AG20443 (cell line): Measurements from ENCODE around the gene AAMP.
A peak's percentile ranks its signal among the peaks of the same experiment; 100 is the strongest.

Source experiments
- DNase-seq: peaks from one replicate; pipeline ENCODE4 v3.0.0; 2012; ENCODE audit warnings: low spot score, mixed read lengths

AAMP gene

DNA sequence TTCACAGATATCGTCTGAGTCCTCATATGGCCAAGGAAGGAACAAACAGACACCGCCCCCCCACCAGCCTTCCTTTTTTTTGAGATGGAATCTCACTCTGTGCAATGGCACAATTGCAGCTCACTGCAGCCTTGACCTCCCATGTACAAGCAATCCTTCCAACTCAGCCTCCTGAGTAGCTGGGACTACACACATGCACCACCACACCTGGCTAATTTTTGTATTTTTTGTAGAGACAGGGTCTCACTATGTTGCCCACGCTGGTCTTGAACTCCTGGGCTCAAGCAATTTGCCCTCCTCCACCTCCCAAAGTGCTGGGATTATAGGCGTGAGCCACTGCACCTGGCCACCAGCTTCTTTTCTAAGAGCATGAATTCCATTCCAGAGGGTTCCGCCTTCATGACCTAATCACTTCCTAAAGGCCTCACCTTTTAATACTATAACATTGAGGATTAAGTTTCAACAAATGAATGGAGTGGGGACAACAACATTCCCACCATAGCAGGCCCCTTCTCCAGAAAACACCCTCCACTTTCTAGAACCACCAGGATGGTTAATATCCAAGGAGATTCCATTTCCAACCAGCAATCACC, 24.6 kb upstream of the AAMP start:
- DNase-seq = no peak

DNA sequence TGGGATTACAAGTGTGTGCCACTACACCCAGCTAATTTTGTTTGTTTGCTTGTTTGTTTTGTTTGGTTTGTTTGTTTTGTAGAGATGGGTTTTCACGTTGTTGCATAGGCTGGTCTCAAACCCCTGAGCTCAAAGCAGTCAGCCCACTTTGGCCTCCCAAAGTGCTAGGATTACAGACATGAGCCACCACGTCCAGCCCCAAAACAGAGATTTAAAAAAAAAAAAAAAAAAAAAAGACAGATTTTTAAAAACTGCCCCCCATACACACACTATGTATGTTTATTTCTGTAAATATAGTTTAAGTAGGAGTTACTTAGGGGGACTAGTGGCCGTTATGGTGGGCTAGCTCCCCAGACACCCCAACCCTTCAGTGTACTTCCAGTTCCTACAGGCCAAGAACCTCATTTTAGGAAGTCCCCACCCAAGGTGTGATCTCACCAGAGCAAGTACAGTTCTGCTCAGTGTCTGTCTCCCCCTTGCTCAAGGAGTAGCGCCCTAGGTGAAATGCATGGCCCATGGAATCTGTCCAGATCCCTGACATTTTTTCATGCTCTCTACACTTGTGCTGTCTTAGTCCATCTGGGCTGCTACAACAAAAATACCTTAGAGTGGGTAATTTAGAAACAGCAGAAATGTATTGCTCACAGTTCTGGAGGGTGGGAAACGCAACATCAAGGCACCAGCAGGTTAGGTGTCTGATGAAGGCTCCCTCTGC, 23.9 kb upstream of the AAMP start:
- no peak for DNase-seq

DNA sequence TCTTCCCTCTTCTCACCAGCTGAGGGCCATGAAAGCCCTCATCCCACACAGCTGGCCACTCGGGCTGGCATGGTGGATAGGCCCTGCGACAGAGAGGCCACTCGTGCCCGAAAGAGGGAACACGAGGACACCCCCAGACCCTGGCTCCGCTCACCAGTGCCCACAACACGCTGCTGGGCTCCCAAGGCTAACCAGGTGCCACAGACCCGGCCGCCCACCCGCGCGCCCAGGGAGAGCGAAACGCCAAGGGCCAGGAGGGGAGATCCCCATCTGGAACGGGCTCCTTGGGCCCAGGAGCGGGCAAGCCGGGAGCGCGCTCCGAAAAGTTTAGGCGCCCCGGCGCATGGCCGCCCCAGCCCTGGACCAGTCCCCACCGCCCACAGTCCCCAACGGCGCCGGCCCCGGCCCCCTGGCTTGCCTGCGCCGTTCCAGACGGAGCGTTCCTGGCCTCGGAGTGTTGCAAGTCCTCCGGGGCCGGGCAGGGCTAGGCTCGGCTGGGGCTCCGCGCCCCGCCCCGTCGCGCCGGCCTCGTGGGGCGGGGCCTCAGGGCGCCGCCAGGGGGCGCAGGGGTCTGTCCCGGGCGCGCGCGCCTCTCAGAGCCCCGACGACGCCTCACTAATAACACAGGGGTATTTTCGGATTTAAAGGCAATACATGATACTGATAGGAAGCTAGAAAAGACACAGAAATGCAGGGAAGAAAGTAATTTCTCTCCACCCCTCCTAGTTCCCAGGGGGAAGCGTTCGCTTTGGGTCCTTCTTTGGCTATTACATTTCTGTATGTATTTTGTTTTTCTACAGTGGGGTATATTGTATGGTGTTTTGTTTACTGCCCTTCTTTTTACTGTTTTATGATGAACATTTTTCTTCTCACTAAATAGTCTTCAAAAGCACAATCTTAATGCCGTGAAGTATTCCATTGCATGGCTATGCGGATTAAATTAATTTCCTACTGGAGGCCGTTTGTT, 22.4 kb upstream of the AAMP start, which contains the start of gene TMBIM1:
Gene TMBIM1, minus strand, starts transcription at position 456 of the 967 bp plus-strand sequence. CDS start 10,362 bp downstream, outside the sequence.
- peak; percentile 97 for DNase-seq

DNA sequence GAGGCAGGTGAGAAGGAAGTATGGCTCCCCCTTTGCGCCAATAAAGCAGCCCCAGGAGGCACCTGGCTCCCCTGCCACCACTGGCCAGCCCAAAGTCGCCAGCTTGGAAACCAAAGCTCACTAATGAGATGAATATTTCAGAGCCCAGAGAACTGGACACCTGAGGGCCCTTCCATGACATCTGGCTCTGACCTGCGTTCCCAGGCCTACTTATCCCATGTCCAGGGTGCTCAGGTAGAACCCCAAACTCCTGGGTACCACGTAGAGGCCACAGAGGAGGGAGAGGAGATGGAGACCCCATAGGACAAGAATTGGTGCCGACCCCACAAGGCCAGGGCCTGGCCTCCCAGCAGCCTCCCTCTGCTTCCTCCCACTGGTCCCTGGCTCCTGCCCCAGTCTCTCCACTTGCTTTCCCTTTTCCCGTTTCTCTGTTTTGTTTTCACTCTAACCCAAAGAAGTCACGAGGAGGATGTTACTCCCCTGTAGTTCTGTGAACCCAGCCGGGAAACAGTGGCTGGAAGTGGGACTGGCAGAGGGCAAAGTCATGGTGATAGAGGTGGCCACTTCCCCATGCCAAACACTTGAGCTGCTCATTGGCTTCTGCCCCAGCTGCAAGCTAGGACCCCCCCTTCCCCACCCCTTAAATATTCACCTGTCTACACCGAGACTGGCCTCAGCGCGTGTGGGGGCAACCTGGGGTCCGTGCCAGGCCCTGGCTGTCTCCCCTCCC, 21.5 kb upstream of the AAMP start:
- DNase-seq = peak; percentile 33

DNA sequence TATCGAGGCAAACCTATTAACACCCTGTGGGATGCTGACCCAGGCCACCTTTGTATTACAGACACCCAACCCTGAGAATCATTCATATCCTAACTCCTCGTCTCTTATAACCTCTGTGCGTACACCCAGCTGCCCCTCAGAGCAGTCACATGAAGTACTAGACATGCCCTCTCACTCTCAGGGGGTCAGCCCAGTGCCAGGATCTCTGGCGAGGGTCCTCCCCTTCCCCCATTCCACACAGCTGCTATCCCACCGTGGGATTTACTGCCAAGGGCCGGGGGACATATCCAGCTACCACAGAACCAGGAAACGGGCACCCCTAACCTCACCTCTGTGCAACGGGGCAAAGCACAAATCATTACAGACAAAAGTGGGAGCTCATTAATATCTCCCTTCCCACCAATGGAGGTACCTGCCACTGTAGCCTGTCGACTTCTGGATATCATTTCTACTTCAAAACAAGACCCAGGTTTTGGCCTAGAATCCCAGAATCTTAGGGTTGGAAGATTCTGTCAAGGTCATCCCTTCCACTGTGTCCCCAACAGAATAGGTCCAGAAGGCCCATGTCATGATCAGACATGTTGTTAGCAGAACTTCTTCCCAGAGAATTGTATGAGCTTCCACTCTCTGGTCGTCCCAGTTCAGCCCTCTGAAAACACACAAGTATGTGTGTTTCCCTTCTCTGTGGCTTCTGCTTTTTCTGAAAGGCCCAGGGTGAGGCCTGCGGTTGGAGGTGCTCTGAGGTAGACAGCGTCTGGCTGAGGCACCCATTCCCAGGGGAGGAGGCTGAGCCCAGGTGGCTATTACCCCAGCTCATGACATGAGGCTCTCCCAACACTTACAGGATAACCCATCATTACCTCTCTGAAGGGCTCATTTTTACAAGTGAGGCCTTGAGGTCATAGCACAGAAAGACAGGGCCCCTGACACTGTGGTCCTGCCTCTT, 20.7 kb upstream of the AAMP start:
- DNase-seq = no peak

DNA sequence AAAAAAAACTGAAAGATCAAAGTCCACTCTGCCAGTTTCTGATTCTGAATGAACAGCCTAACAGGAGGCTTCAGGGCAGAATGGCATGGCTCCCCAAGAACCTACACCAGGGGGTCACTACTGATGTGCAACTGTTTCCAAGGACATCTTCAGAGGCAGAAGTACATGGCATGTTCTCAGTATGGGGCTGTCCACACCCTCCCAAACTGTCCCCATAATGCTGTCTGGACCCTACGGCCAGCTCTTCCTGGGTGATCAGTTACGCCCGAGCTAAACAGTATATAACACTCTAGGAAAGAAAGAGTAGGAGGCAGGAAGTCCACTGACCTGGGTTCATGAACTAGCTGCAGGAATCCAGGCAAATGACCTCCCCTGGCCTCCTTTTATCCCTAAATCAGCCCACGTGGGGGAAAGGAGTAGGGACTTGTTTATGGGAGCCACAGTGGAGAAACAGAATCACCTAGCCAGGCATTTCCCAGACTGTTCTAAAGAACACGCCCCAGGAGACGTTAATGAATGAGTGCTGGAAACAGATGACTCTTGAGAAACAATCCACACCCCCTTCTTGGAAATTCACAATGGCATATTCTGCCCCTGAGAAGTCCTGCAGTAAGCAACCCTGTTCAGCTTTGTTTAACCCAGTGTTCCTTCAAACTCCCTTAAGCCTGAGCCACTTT, 19.8 kb upstream of the AAMP start:
- DNase-seq = peak; percentile 54

DNA sequence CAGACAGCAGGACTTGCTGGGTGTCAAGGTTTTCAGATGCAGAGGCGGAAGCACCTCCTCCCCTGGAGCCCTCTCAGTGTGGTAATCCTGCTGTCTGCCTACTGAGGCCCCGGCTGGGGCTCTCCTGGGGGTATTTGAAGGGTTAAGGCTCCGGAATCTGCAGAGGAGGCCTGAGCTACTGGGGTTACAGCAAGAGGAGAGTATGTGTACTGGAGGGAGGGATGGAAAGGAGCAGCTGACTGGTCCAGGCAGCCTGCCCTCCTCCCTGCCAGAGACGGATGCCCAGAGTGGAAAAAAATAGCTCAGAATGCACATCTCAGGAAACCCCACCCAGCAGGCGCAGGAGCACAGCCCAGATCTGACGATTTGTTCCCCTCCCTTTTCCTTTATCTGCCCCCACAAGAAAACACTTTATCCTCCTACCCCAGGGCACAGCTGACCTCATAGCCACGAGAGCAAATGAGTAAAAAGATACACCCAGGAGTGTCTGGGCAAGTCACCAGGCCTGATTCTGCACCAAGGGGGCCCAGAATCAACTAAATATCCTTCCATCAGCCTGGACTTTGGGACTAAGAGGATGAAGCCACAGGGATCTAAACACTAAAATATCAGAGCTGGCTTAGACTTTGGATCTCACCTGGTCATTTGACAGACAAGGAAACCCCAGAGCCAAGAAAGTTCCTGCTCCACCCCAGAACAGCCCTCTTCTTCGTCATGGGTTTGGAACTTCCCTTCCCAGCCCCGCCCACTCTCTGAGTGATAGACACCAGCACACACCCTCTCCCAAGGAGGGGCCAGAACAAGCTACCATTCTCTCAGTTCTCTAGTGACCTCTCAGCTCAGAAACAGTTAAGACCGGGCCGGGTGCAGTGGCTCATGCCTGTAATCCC, 16.9 kb upstream of the AAMP start:
- DNase-seq = peak; percentile 91

DNA sequence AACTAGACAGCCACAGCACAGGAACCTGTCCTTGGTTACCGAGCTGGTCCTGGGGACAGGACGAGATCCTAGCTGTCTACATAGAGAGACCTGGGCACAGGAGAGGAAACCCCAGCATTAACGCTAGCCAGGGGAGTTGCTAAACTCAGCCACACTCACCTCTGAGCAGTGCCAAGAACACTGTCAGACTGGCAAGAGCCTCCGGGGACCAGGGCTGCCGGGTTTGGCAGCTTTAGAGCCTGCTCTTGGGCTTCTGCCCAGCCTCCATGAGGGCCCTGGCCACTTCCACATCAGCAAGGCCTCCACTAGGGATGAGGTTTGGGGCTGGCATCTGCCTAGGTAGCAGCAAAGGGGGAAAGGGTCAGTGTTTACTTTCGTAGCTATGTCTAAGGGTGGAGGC, 15.7 kb upstream of the AAMP start:
- DNase-seq = peak; percentile 58

DNA sequence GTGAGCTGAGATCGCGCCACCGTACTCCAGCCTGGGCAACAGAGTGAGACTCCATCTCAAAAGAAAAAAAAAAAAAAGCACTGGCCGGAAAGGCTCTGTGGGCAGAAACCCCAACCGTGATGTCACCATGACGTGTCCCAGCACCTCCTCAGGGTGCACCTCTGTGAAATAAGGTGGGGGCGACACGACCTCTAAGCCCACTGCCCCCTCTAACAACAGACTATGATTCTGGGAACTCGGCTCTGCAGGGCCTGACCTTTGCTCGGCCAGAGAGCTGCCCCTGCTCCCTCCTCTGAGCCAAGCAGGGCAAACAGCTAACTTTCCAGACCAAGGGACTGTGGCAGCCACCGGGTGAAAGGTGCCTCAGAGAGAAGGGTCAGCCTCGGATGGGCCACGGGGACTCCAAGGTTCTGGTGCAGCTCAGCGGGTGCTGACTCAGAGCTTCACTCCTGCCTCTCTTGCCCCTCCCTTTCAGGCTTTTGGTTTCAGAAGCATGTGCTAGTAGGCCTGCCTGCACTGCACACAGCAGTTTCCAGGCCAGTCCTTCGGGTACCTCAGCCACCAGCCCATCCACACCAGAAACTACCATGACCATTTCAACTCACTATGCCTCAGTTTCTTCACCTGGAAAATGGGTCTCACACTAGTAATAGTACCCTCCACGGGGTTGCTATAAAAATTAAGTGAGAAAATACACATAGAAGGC, 14.3 kb upstream of the AAMP start:
- peak; percentile 83 for DNase-seq

DNA sequence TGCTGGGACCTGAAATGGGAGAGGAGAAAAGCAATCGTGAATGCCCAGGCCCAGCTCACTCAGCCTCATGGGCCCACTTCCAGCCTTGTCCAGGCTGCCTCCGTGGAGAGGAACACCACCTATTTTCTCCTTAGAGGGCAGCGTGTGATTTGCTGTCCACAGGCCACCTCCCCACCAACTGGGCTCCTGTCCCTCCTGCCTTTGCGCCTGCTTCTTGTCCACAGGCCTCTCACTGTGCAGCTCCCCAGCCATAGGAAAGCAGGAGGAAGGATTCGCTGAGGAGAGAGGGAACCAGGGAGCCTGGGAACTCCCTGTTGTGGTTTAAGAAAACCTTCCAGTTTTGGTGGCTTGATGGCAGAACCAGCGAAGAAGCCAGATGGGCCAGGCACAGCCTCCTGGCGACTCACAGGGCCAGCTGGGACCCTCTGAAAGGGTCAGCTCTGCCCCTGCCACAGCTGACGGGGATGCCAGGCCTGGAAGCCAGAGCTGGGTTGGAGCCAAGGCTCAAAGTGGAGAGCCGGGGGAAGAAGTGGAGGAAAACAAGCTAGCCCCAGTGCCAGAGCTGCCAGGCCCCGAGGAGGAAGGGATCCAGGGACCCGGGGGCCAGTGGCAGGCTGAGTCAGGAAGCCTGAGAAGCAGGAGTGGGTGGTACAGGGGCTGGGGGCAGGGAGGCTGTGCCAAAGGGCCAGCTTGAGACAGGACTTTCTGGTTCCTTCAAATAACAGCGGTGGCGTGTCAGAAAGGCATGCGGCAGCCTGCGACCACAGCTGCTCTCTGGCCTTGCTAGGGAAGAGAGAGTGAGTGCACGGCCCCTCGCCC, 12.4 kb upstream of the AAMP start:
- DNase-seq = peak; percentile 64

DNA sequence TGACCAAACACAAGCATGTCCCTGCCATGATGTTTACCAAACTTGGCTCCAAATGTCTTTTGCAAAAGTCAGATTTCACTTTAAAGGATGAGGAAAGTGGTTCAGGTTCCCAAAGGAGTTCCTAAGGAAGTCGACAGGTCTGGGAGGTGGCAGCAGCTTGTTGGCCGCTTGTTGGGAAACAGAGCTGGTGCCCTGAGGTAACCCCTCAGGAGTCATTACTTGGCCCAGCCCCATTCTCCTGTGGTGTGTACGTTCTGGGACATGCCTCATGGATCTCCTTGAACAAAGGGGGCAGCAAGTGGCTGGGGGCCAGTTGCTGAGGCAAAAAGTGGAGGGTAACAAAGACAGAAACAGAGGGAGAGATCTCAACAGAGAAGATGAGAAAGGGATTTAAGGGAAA, 11.5 kb upstream of the AAMP start:
- DNase-seq = no peak

DNA sequence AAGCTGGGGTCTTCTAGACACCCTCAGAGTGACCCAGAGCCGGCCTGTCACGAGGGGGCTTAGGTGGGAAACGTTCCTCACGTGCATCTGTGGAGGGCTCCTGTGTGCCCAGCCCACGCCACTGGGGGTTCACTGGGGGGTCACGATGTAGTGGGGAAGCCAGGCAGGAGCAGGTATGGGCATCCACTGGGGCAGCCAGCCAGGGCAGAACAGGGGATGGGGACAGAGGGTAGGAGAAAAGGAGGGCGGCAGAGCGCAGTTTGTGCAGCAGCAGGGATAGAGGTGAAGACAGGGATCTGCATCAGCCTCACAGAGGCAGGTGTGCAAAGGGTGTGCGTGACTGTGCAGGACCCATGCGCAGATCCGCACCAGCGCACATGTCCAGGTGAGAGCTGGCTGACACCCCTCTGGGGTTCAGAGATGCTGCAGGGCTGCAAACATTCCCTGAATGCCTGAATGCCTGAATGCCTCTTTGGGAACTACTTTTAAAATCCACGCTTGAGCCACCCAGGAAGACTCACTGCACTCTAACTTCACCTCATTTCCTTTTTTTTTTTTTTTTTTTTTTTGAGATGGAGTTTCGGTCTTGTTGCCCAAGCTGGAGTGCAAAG, 10.4 kb upstream of the AAMP start:
- DNase-seq = no peak

DNA sequence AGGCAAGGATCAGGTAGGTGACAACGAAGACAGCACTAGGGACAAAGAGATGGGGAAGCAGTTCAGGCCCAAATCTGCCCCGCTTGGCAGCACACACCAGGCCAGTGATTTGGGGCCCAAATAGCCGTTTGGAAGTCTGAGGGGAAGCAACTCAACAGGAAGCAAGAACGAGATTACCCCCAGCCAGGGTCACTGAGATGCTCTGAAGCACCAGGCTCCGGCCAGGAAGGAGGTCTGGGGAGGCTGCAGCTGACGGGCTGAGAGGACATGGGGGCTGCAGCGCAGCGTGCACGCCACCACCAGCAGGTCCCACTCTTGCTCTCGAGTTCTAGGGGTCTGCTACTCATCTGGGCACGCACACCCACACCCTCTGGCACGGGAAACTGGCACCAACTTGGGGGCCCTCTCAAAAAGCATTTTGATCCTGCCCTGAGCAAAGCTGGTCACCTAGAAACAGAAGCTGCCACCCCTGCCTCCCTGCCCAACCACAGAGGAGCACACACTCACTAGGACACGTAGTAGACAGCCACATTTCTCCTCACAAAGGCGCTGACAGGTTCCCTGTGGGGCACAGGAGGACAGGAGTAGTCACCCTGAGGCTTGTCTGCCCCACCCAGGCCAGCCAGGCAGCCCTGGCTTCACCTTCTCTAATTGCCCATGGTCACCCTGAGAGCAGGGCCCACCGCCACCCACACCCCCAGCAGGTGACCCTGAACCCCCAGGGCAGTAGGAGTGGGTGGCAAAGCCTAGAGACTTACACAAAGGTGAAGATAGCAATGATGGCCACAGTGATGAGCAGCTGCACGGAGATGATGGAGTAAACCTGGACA, 8.8 kb upstream of the AAMP start:
- no peak for DNase-seq

DNA sequence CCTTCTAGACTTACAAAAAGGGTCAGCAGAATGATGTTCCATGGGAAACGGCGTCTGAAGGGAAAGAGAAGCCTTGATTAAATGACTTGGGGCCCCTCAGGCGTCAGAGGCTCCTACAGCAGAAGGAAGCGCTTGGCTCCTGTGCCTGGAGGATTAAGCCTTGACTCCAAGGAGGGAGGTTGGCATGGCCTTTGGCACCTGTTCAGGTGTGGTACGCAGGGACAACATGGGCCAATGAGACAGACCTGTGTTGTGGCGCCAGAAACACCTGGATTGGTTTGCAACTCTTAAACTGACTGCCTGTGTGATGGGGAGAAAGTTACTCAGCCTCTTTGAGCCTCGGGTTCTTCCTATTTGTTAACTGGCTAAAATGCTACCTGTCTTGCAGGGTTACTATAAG, 8.0 kb upstream of the AAMP start:
- DNase-seq = no peak

DNA sequence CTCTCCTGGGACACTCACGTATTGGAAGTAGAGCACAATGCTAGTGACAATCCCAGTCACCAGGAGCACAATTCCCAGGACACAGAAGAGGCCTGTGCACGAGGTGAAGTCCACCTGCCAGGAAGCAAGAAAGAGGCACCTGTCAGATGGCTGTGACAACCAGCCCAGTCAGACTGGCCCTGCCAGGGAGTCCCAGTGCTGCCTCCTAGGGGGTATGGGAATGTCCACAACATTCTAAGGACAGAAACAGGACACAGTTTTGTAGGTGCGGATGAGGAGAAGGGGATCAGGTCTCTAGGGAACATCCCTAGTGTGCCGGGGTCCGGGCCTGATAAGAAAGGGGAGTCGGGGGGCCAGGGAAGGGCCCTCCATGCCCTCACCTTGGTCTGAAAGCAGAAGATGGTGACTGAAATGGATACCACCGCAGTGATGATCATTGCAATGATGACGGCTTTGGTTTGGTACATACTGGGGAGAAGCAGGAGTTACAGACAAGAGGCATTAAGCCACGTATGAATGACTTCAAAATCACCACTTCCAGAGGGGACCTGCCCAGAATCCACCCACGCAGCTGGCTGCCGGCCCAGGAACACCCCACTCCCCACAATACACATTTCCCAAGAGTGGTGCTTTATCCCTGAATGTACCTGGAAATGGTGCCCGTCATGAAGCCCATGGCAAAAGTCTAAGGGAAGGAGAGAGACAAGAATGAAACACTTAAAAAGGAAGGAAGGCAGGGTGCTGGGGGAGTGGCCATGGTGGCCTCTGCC, 7.2 kb upstream of the AAMP start:
- no peak for DNase-seq
